Adrenal gland (tissue), 12 donors: ENCODE data around the gene WDSUB1. TPM values are rescaled to one million over a fixed set of nuclear protein-coding genes. Genes with fewer than 3 reads are reported as not detected.

Source experiments
- DNase-seq, 7 donors: peaks; one replicate each; pipeline ENCODE4 v3.0.0-alpha.2; 2019 to 2020
- H3K27ac ChIP-seq, 5 donors: fragments of 200-600 bp; sonication (generic) in 4 of 5; 1 replicate in 3 of 5; 2 replicates in 2 of 5; pipeline versions ENCODE4 v1.5.1 to v1.8.0; 2016 to 2020; ENCODE audit warnings: mild to moderate bottlenecking in 1 of 5
- H3K27me3 ChIP-seq: fragments of 200-600 bp; 2 replicates; pipeline ENCODE4 v1.8.0; 2021
- H3K36me3 ChIP-seq, 2 donors: fragments of 200-600 bp; replicated peaks in 1 of 2; 1 replicate in 1 of 2; 2 replicates in 1 of 2; pipeline versions ENCODE4 v1.5.1 to v1.8.0; 2018 to 2022
- H3K4me1 ChIP-seq, 2 donors: fragments of 200-600 bp; replicated peaks in 1 of 2; 1 replicate in 1 of 2; 2 replicates in 1 of 2; pipeline versions ENCODE4 v1.5.1 to v1.8.0; 2018 to 2021
- H3K4me3 ChIP-seq, 4 donors: fragments of 200-600 bp; sonication (generic) in 3 of 4; one replicate each; pipeline ENCODE4 v1.5.1; 2016 to 2018
- H3K9me3 ChIP-seq, 3 donors: fragments of 200-600 bp; sonication (generic) in 1 of 3; replicated peaks in 1 of 3; 1 replicate in 2 of 3; 2 replicates in 1 of 3; pipeline versions ENCODE4 v1.5.1 to v1.8.0; 2016 to 2021
- POLR2A ChIP-seq, 2 donors: fragments of 450-650 bp; IDR thresholded peaks; one replicate each; pipeline ENCODE4 v1.6.1; 2017; ENCODE audit warnings: antibody characterized with exemption in 2 of 2, mild to moderate bottlenecking in 2 of 2, moderate library complexity in 1 of 2
- WGBS, 4 donors: extraction: QIAGEN DNeasy Blood & Tissue Kit in 2 of 4; methylation state at CpG; one replicate each; pipeline versions ENCODE4 v1.1.5 to v1.1.7; 2013 to 2017; 5-methylcytosine and 5-hydroxymethylcytosine counted together
- intact Hi-C, 2 donors: fragments of 100-400 bp; cut with DNase I; formaldehyde crosslinking; loops; one replicate each; pipeline versions ENCODE4 v1.14.1 to v1.15.0; 2022 to 2023
- polyA plus RNA-seq, 3 donors: library from polyadenylated mRNA; stranded (reverse); fragments of 200-250 nt in 2 of 3; fragments of 350-450 nt in 1 of 3; fragmentation: Illumina TruSeq in 1 of 3; extraction: RNeasy Lipid Tissue Mini Kit (QIAGEN cat#74804) in 1 of 3; gene quantifications; one replicate each; pipeline ENCODE4 v1.2.3, GENCODE V29; 2013 to 2014
- total RNA-seq, 9 donors: library from RNA; depleted of rRNA in 4 of 9; stranded (reverse); fragments of >200 nt in 4 of 9; fragments of 120-200 nt in 1 of 9; fragmentation: NEBNext Ultra II Directional in 1 of 9; extraction: Animal tissue kit (Norgen Biotek cat#: 25700) in 1 of 9; gene quantifications; one replicate each; pipeline versions ENCODE4 v1.1.0 to v1.2.4, GENCODE V29; 2013 to 2023
- TF ChIP-seq, protein P1 (sequence below), 6 experiments: fragments of 450-650 bp in 4 of 6; fragments of 200-600 bp in 2 of 6; sonication (generic) in 1 of 6; IDR thresholded peaks; 1 replicate in 5 of 6; 2 replicates in 1 of 6; pipeline versions ENCODE4 v1.5.1 to v1.8.0; 2016 to 2021; ENCODE audit warnings: antibody characterized with exemption in 6 of 6, mild to moderate bottlenecking in 2 of 6, moderate library complexity in 1 of 6
- donor health status: healthy with polysubstance abuse.
- donor health status: Bipolar disorder and iron deficiency.
- donor health status: DM: yes; HTN: yes; CAD: no.
- donor health status: DM: no; HTN: no; CAD: no.
- donor health status: DM: no; HTN: no; CAD: no.
- donor health status: DM: yes; HTN: yes; CAD: no.

The WDSUB1 gene
- total and polyA plus RNA-seq, 12 donors: 5.5 to 16.5 (median 9.8) TPM

DNA sequence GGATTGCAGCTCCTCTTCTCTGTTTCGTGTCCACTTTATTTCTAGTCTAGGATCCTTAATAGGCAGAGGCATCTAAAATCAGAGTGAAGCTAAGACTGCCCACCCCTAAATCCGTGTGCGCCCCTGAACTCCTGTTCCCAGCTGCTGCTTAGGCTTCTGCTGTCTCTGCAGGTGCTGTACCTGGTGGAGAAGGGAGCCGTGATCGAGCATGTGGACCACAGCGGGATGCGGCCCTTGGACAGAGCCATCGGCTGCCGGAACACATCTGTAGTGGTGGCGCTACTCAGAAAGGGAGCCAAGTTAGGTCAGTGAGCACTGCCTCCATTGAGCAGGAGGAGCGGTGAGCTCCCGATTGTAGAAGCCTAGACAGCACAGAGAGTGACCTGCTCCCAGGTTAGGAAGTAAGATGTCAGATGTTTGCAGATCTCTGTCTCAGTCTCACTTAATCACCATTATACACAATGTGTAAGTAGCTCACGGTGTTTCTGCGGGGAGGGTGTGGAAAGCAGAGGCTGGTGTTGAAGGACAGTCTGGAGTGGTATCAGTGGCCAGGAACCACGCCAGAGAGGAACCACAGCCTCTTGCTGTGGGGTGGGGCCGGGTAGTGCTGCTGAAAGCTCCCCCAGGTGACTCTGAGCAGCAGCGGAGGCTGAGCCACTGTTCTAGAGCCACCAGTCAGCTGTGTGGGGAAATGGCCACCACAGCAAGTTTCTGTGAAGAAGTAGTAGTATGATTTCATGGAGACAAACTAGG lies 62.3 kb downstream of the WDSUB1 start:
- Histone ChIP-seq H3K4me1 (no peaks in the 10 kb centered on the region), H3K27me3 (no peaks in the 10 kb centered on the region), H3K9me3 (no peaks in the 10 kb centered on the region), H3K36me3 (peaks cover 0 to 36% of the 10 kb centered on the region in 2 donors), H3K27ac (peak overlapping the region in 1 of 5 donors; percentile 13), H3K4me3 (no peak overlapping the region)
- peak in 1 of 7 donors; percentile 35 for DNase-seq
- TF ChIP-seq POLR2A (IDR thresholded peaks at IDR 0.05): no peak
- TF ChIP-seq, protein P1, sequence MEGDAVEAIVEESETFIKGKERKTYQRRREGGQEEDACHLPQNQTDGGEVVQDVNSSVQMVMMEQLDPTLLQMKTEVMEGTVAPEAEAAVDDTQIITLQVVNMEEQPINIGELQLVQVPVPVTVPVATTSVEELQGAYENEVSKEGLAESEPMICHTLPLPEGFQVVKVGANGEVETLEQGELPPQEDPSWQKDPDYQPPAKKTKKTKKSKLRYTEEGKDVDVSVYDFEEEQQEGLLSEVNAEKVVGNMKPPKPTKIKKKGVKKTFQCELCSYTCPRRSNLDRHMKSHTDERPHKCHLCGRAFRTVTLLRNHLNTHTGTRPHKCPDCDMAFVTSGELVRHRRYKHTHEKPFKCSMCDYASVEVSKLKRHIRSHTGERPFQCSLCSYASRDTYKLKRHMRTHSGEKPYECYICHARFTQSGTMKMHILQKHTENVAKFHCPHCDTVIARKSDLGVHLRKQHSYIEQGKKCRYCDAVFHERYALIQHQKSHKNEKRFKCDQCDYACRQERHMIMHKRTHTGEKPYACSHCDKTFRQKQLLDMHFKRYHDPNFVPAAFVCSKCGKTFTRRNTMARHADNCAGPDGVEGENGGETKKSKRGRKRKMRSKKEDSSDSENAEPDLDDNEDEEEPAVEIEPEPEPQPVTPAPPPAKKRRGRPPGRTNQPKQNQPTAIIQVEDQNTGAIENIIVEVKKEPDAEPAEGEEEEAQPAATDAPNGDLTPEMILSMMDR (IDR thresholded peaks at IDR 0.05): no peak
- WGBS, 4 donors: 93 to 98% (median 97%) methylated on average over 14 to 17 of the region's 17 CpGs
- intact Hi-C loops: no loop called here

DNA sequence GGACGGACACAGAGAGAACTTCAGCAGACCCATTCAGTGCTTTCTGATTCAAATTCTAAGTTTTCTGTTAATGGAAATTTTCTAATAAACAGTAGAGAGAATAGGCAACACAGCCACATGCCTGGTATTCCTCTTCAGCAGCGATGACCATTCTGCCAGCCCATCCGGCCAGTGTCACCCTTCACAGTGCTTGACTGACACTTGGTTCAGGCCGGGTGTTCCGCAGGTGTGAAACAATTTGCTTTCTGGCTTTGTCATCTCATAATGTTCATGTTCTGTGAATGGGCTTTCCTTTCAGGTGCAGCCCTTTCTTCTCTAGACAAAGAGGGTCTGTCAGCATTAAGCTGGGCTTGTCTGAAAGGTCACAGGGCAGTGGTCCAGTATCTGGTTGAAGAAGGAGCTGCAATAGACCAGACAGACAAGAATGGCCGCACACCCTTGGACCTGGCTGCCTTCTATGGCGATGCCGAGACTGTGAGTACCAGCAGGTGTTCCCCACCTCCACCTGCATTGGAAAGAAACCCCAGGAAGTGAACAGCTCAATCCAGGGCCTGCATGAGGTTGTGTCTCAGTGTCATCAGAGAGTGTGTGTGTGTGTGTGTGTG lies 67.0 kb downstream of the WDSUB1 start:
- H3K27ac ChIP-seq: no peak overlapping the region
- H3K36me3 ChIP-seq: peaks cover 0 to 54% of the 10 kb centered on the region in 2 donors
- H3K4me1 ChIP-seq: no peaks in the 10 kb centered on the region
- WGBS, 4 donors: 93 to 99% (median 98%) methylated on average over 8 of the region's 8 CpGs
- H3K27me3 ChIP-seq: no peaks in the 10 kb centered on the region
- no peaks in the 10 kb centered on the region for H3K9me3 ChIP-seq
- H3K4me3 ChIP-seq: no peak overlapping the region
- intact Hi-C loops: no loop called here
- TF ChIP-seq, protein P1 (IDR thresholded peaks at IDR 0.05): no peak
- TF ChIP-seq POLR2A (IDR thresholded peaks at IDR 0.05): no peak
- peak in 1 of 7 donors; percentile 31 for DNase-seq

DNA sequence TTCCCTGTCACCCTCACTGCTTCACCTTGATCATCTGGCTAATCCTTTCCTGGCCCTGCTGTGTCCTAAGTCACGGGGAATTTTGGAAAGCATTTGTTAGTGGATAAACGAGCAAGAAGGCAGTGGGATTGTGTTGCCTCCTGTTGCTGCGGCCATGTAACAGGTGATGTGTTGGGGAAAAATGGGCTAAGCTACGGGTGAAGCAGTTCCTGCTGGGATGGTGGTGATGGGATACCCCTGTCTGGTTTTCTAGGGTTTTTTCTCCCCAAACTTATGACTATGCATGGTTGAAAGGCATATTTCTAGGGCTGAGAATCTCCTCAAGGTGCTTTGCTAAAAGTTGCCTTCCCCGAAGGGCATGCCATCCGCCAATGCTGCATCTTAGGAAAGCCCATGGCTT lies 68.1 kb downstream of the WDSUB1 start:
- WGBS, 4 donors: 88 to 100% (median 95%) methylated on average over 6 of the region's 6 CpGs
- TF ChIP-seq, protein P1 (IDR thresholded peaks at IDR 0.05): no peak
- TF ChIP-seq POLR2A (IDR thresholded peaks at IDR 0.05): no peak
- intact Hi-C loops: no loop called here

DNA sequence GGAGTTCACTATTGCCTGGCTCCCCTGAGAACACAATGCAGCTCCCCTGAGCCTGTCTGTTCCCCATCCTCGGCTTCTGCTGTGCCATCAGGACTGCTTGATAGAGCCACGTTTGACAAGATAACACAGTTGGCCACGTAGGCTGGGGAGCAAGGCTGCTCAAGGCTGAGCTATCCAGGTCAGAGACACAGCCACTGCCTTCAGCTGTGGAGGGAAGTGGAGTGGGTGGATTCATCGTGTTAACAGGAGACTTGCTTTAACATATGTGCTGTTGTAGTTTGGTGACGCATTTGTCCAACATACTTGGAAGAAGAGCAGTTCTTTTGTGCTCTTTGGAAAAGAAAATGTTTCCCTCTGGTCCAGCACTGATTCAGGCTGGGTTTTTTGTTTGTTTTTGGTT lies 68.8 kb downstream of the WDSUB1 start:
- intact Hi-C loops: no loop called here
- Histone ChIP-seq H3K4me1 (no peaks in the 10 kb centered on the region), H3K27me3 (no peaks in the 10 kb centered on the region), H3K9me3 (no peaks in the 10 kb centered on the region), H3K36me3 (peaks cover 0 to 56% of the 10 kb centered on the region in 2 donors), H3K4me3 (no peak overlapping the region), H3K27ac (no peak overlapping the region)
- DNase-seq: peak in 2 of 7 donors; percentile 23 to 49
- TF ChIP-seq, protein P1 (IDR thresholded peaks at IDR 0.05): no peak
- no peak for TF ChIP-seq POLR2A (IDR thresholded peaks at IDR 0.05)
- WGBS, 4 donors: 37 to 63% (median 56%) methylated on average over 5 of the region's 5 CpGs

More for the DNA sequence above, 68.1 kb downstream of the WDSUB1 start:
- Histone ChIP-seq H3K27me3 (no peaks in the 10 kb centered on the region), H3K27ac (no peak overlapping the region), H3K4me3 (no peak overlapping the region), H3K4me1 (no peaks in the 10 kb centered on the region), H3K36me3 (peaks cover 0 to 56% of the 10 kb centered on the region in 2 donors), H3K9me3 (no peaks in the 10 kb centered on the region)
- DNase-seq: peak in 1 of 7 donors; percentile 5
